Mesodermal cell (in vitro differentiated cells): ENCODE measurements around the gene TRMT2A. TPM values are rescaled to one million over a fixed set of nuclear protein-coding genes. Genes with fewer than 3 reads are reported as not detected.
"Not testable (repeated sequence)": the region's sequence is repeated elsewhere in the genome, so short reads cannot be mapped to it uniquely, and the experiment has no call there.

Experiments
- H3K27ac ChIP-seq: 2 replicates; pipeline ENCODE4 v1.7.0; 2013; ENCODE audit warnings: mild to moderate bottlenecking, low read depth, low read length, moderate library complexity; ENCODE audit not compliant: severe bottlenecking
- H3K36me3 ChIP-seq: 2 replicates; pipeline ENCODE4 v1.7.1; 2013; ENCODE audit warnings: mild to moderate bottlenecking, low read length, moderate library complexity; ENCODE audit not compliant: control insufficient read depth, insufficient read depth
- H3K4me1 ChIP-seq: one replicate; pipeline ENCODE4 v1.7.1; 2013; ENCODE audit warnings: mild to moderate bottlenecking, low read length; ENCODE audit not compliant: insufficient read depth, control insufficient read depth, poor library complexity, severe bottlenecking
- H3K4me3 ChIP-seq: 2 replicates; pipeline ENCODE4 v1.7.0; 2013; ENCODE audit warnings: low read length, control low read depth, mild to moderate bottlenecking; ENCODE audit not compliant: insufficient read depth, poor library complexity, severe bottlenecking; ENCODE audit errors: extremely low read depth
- H3K9me3 ChIP-seq: 2 replicates; pipeline ENCODE4 v1.7.1; 2013; ENCODE audit warnings: mild to moderate bottlenecking, low read length, moderate library complexity; ENCODE audit not compliant: control insufficient read depth
- WGBS, 2 experiments: methylation state at CpG; one replicate each; pipeline ENCODE4 v1.1.5; 2013; ENCODE audit warnings: missing lambda C conversion rate in 2 of 2; ENCODE audit not compliant: insufficient coverage in 2 of 2; 5-methylcytosine and 5-hydroxymethylcytosine counted together
- polyA plus RNA-seq, 2 experiments: library from polyadenylated mRNA; stranded (reverse); fragments of 50-300 nt; gene quantifications; one replicate each; pipeline ENCODE4 v1.2.3, GENCODE V29; 2013

TRMT2A gene
- polyA plus RNA-seq (2013, experiment 1 of 2) = 22.9 TPM
- polyA plus RNA-seq (2013, experiment 2 of 2) = 24.9 TPM

GRCh38 chr22:20116951-20117632 lies at the start of gene TRMT2A:
TSS of gene TRMT2A (minus strand) at chr22:20117226. CDS start at chr22:20116906, 320 bp downstream.
- H3K9me3 ChIP-seq = no peaks in the 10 kb centered on the region
- peak within 1 kb of the TSS; percentile 82 for H3K27ac ChIP-seq
- 0% methylated on average over 60 to 68 of the region's 88 CpGs for WGBS, 2 experiments
- peaks cover 16% of the 10 kb centered on the region for H3K4me1 ChIP-seq
- peaks cover 78% of the 10 kb centered on the region for H3K36me3 ChIP-seq
- peak within 1 kb of the TSS; percentile 98 for H3K4me3 ChIP-seq

- 90 to 92% methylated on average over 9 of the region's 9 CpGs for WGBS, 2 experiments
- Histone ChIP-seq H3K9me3 (no peaks in the 10 kb centered on the region), H3K4me3 (no peak overlapping the region), H3K4me1 (no peaks in the 10 kb centered on the region), H3K27ac (no peak overlapping the region), H3K36me3 (no peaks in the 10 kb centered on the region)
These were observed 49.7 kb upstream of the TRMT2A start for GRCh38 chr22:20166703-20167102.

- H3K27ac ChIP-seq = no peak overlapping the region
- no peaks in the 10 kb centered on the region for H3K4me1 ChIP-seq
- no peak overlapping the region for H3K4me3 ChIP-seq
- no peaks in the 10 kb centered on the region for H3K36me3 ChIP-seq
- no peaks in the 10 kb centered on the region for H3K9me3 ChIP-seq
- 88% methylated on average over 3 to 5 of the region's 7 CpGs for WGBS, 2 experiments
These were observed 48.9 kb upstream of the TRMT2A start for GRCh38 chr22:20165913-20166312.

- 91 to 93% methylated on average over 6 to 12 of the region's 12 CpGs for WGBS, 2 experiments
- Histone ChIP-seq H3K4me1 (no peaks in the 10 kb centered on the region), H3K36me3 (no peaks in the 10 kb centered on the region), H3K4me3 (no peak overlapping the region), H3K9me3 (no peaks in the 10 kb centered on the region), H3K27ac (no peak overlapping the region)
These were observed 48.4 kb upstream of the TRMT2A start for GRCh38 chr22:20165421-20165820.

GRCh38 chr22:20164863-20165262 lies 47.8 kb upstream of the TRMT2A start:
- Histone ChIP-seq H3K4me1 (no peaks in the 10 kb centered on the region), H3K27ac (no peak overlapping the region), H3K36me3 (no peaks in the 10 kb centered on the region), H3K4me3 (no peak overlapping the region), H3K9me3 (no peaks in the 10 kb centered on the region)
- 92 to 93% methylated on average over 6 to 10 of the region's 11 CpGs for WGBS, 2 experiments

- peaks cover 3% of the 10 kb centered on the region for H3K4me1 ChIP-seq
- no peaks in the 10 kb centered on the region for H3K36me3 ChIP-seq
- H3K27ac ChIP-seq = no peak overlapping the region
- no peak overlapping the region for H3K4me3 ChIP-seq
- WGBS, 2 experiments = 84 to 89% methylated on average over 4 to 5 of the region's 10 CpGs
- H3K9me3 ChIP-seq = no peaks in the 10 kb centered on the region
These were observed 43.0 kb upstream of the TRMT2A start for GRCh38 chr22:20160041-20160440.

- H3K27ac ChIP-seq, H3K4me3 ChIP-seq, H3K4me1 ChIP-seq, H3K9me3 ChIP-seq, H3K36me3 ChIP-seq: not testable (repeated sequence)
- 86% methylated on average over 1 of the region's 14 CpGs; no CpG with 5 or more reads in 1 of the 2 experiments for WGBS, 2 experiments
These were observed 42.5 kb upstream of the TRMT2A start for GRCh38 chr22:20159531-20159930.

- Histone ChIP-seq H3K36me3 (no peaks in the 10 kb centered on the region), H3K4me1 (peaks cover 3% of the 10 kb centered on the region), H3K4me3 (no peak overlapping the region), H3K9me3 (no peaks in the 10 kb centered on the region), H3K27ac (no peak overlapping the region)
- 30 to 40% methylated on average over 7 to 8 of the region's 9 CpGs for WGBS, 2 experiments
These were observed 42.0 kb upstream of the TRMT2A start for GRCh38 chr22:20159076-20159475.

- H3K4me3 ChIP-seq = no peak overlapping the region
- H3K4me1 ChIP-seq = peaks cover 3% of the 10 kb centered on the region
- 88 to 89% methylated on average over 11 to 12 of the region's 15 CpGs for WGBS, 2 experiments
- no peaks in the 10 kb centered on the region for H3K36me3 ChIP-seq
- no peak overlapping the region for H3K27ac ChIP-seq
- no peaks in the 10 kb centered on the region for H3K9me3 ChIP-seq
These were observed 41.5 kb upstream of the TRMT2A start for GRCh38 chr22:20158391-20159036.

GRCh38 chr22:20157430-20158183 lies 40.6 kb upstream of the TRMT2A start:
- WGBS, 2 experiments = 77 to 84% methylated on average over 7 to 8 of the region's 15 CpGs
- peaks cover 3% of the 10 kb centered on the region for H3K4me1 ChIP-seq

More at GRCh38 chr22:20157430-20158183, 40.6 kb upstream of the TRMT2A start:
- no peak overlapping the region for H3K27ac ChIP-seq
- no peak overlapping the region for H3K4me3 ChIP-seq
- H3K9me3 ChIP-seq = no peaks in the 10 kb centered on the region
- no peaks in the 10 kb centered on the region for H3K36me3 ChIP-seq
